G401 (cell line): Measurements from ENCODE around the gene ADTRP. TPM values are rescaled to one million over a fixed set of nuclear protein-coding genes. Genes with fewer than 3 reads are reported as not detected.
"Not testable (repeated sequence)": the region's sequence is repeated elsewhere in the genome, so short reads cannot be mapped to it uniquely, and the experiment has no call there.

Experiments used
- DNase-seq: peaks from one replicate; pipeline ENCODE4 v3.0.0-alpha.2; 2015; ENCODE audit warnings: low spot score
- in situ Hi-C: cut with HindIII; loops from 2 replicates; pipeline ENCODE4 v1.10.0; 2016; ENCODE audit warnings: low sequenced_read_pairs, mixed read lengths
- total RNA-seq: library from RNA; depleted of rRNA; stranded (reverse); fragments of >200 nt; shearing (Covaris generic); gene quantifications from 2 replicates; pipeline ENCODE4 v1.2.3, GENCODE V29; 2014; rRNA removed

ADTRP gene
- total RNA-seq, 1 experiment from 2014 or later: 16.8 TPM

DNA sequence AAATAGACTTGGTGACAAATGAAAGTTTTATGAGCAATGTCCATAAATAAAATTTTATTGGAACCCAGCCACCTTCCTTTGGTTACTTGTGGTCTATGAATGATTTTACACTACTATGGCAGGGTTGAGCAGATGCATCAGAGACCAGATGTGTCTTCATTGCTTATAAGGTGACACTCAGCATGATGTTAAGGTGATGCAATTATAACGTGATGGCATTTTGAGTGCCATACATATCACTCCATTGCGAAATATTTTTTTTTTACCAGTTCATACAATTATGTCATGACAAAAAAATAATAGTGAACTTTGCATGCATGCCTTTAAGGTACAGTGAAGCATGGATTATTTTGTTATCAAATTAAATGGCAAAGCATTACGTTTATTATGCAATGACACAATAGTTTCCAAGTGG lies 96.0 kb downstream of the ADTRP start:
- no peak for DNase-seq
- in situ Hi-C loops: no loop called here

DNA sequence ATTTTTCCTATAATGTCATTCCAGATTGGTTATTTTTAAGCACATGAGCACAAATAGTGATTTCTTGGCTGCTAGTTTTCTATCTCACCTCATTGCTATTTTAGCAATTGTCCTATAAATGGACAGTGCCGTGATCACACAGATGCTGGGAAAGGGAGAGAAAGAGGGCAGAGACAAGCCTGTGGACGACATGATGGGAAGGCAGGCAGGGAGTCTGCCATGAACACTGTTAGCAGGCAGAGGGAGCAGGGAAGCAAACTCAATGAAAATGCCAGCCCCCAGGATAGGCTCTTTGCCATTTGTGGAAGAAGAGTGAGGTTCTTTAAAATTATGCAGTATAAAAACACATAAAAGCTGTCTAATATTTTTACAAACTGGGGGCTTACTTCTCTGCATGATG lies 96.8 kb downstream of the ADTRP start:
- DNase-seq: no peak
- in situ Hi-C loops: no loop called here

DNA sequence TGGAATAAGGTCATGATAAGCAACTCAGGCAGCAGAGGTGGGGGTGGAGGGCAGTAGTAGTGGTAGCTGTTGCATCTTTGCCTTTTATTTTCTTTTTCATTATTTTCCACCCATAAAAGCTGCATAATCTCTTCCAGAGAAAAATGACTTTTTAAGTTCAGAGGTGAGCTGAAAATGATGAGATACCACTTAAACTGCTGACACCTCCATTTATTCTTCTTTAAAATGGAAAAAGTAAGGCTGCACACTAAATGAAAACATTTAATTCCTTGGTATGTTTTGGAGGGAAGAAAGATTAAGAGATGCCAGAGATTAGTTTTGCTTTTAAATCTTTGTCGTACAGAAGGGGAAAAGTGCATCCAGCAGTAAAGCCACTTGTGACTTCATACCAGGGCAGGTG lies 97.2 kb downstream of the ADTRP start:
- in situ Hi-C loops: no loop called here
- DNase-seq: no peak

DNA sequence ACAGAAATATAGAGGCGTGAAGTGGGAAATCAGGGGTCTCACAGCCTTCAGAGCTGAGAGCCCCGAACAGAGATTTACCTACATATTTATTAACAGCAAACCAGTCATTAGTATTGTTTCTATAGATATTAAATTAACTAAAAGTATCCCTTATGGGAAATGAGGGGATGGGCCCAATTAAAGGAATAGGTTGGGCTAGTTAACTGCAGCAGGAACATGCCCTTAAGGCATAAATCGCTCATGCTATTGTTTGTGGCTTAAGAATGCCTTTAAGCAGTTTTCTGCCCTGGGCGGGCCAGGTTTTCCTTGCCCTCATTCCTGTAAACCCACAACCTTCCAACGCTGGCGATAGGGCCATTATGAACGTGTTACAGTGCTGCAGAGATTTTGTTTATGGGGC lies 98.1 kb downstream of the ADTRP start:
- in situ Hi-C loops, DNase-seq: not testable (repeated sequence)

DNA sequence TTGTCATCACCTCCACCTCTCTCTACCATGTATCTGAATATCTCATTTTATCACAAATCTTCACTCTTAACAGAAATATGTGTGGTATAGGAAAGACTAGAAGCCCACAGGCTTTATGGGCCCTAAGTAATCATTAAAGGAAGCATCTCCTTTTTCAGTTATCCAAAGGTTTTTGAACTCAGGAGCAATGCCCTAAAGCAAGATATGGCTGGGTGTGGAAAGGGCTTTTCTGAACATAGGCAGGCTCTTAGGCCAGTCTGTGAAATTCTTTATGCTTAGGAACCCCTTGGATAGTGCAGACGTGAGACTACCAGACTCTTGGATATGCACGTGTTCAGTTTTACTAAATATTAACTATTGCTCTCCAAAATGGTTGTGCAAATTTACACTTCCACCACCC lies 99.5 kb downstream of the ADTRP start:
- no peak for DNase-seq
- in situ Hi-C loops: no loop called here

DNA sequence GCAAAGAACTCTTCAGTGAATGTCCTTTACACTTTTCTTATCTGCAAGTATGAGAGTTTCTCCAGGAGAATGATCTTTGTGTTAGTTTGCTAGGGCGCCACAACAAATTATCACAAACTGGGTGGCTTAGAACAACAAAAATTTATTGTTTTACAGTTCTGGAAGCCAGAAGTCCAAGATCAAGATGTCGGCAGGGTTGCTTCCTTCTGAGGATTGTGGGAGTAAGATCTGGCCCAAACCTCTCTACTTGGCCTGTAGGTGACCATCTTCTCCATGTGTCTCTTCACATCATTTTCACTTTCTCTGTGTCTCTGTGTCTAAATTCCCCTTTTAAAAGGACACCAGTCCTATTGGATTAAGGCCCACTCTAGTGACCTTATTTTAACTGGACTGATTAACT lies 103.0 kb downstream of the ADTRP start:
- no peak for DNase-seq
- in situ Hi-C loops: no loop called here

DNA sequence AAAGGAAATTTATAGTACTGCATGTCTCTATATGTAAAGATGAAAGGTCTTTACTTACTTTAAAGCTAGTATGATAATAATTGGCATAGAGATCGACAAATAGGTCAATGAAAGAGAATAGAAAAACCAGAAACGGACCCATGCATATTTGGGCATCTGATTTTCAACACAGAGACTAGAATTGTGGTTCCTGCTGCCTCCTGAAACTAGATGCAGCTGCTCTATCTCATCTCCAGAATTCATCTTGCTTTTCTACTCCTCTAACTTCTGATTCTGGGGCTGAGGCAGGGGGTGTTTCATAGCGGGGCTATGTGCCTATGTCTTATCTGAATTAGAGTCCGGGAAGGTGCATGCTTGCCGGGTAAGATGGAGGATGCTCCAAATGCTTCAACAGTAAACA lies 105.9 kb downstream of the ADTRP start:
- in situ Hi-C loops: no loop called here
- no peak for DNase-seq

DNA sequence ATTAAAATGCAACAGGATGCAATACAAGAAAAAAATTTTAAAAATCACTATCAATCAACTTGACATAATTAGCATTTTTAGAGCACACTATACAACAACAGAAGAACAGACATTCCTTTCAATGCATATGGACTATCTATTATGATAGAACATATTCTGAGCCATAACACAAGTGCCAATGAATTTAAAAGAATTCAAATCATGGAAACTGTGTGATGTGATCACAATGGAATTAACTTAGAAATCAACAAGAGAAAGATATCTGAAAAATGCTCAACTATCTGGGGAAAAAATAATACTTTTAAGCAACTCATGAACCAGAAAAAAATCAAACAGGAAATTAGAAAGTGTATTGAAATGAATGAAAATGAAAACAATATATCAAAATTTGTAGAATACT lies 106.3 kb downstream of the ADTRP start:
- DNase-seq: no peak
- in situ Hi-C loops: no loop called here

DNA sequence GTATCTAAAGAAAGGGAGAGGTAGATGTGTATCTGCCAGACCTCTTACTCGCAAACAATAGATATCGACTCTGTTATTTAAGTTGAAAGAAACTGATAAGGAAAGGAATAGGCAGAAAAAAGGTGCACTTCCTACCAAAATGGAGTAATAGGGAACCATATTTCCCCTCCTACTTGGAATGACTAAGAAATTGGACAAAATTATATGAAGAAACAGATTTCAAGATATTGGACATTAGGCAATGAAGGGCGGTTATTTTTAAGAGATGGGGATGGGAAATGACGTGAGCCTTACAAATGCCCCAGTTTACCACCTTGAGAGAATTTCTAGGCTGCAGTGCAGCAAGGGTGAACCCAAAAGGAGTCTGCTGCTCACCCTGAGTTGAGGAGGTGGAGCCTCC lies 108.9 kb downstream of the ADTRP start:
- in situ Hi-C loops: no loop called here
- no peak for DNase-seq

DNA sequence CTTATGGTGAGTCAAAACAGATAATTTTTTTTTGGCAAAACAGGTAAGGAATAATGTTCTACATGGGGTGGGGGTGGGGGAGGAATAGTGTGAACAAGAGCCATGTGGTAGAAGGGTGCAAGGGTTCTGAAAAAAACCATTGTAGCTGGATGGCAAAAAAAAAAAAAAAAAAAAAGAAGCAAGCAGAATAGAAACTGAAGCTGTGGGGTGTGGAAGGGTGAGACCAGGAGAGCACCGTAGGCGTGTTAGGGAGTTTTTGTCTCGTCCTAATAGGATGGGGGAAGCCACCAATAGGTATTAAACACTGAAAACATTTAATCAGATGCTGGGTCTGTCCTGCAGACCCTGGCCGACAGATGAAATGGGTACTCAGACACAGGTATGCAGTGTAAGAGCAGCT lies 110.1 kb downstream of the ADTRP start:
- in situ Hi-C loops: no loop called here
- DNase-seq: no peak

DNA sequence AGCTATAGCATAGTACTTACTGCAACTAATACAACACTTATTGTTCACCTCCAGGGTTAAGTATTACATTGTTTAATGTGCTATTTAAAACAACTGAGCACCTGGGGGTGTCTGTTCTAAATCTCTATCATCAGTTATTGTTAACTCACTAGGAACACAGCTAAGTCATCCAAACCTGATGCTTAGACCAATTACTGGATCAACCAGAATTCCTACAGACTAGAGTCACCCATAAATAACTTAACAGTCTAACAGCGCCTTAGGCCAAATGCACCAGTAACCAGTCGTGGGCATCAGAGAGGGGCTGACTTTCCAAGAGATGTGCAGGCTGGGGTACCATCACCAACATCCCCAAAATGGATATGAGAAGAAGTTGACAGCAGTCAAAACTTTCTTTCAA lies 110.7 kb downstream of the ADTRP start:
- DNase-seq: no peak
- in situ Hi-C loops: no loop called here

DNA sequence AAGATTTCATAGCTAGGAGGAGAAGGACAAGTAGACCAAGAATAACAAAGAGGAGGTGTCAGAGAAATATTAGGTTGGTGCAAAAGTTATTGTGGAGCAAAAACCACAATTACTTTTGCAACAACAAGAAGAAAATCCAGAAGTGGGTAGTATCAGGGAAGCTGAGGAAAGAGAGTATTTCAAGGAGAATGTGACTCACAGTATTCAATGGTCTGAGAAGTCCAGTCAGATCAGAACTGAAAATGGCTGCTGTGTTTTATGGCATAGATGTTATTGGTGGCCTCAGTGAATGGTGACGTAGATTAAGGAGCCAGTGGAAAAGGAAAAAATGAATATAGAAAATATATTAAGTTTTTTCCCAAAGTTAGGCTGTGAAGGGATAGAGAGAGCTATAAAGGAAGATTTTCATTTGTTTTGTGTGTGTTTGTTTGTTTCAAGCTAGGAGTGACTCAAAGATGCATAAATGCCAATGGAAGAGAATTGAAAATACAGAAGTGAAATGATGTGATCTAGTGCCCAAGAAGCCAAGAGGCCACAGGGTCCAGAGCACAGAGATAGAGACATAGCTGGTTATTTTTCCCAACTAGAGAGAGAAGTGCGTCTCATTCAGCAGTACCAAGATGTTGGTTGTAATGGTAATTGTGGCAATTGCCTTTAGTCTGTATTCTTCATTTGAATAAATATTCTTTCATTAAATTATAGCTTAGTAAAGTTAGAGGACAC lies 112.8 kb downstream of the ADTRP start:
- DNase-seq: no peak
- in situ Hi-C loops: no loop called here

Other genes with a start within 250 kb of the ADTRP start
- gene TMEM170B, start 241.1 kb downstream of the ADTRP start, total RNA-seq: 4.9 and 6.3 TPM in 2 replicates
- 4.3 and 4.4 TPM in 2 replicates for gene HIVEP1, start 233.5 kb upstream of the ADTRP start, total RNA-seq